SKM-1 (cell line): ENCODE measurements around the gene PTPN14.

ENCODE experiments used
- DNase-seq: peaks from one replicate; lab custom pipeline; 2025; ENCODE audit not compliant: unreplicated experiment; lab: John Stamatoyannopoulos, UW

The PTPN14 gene

DNA sequence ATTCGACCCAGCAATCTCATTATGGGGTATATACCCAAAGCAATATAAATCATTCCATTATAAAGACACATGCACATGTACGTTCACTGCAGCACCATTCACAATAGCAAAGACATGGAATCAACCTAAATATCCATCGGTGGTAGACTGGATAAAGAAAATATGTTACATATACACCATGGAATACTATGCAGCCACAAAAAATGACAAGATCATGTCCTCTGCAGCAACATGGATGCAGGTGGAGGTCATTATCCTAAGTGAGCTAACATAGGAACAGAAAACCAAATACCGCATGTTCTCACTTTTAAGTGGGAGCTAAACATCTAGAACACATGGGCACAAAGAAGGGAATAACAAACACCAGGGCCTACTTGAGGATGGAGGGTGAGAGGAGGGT lies 115.5 kb downstream of the PTPN14 start:
- DNase-seq = no peak

DNA sequence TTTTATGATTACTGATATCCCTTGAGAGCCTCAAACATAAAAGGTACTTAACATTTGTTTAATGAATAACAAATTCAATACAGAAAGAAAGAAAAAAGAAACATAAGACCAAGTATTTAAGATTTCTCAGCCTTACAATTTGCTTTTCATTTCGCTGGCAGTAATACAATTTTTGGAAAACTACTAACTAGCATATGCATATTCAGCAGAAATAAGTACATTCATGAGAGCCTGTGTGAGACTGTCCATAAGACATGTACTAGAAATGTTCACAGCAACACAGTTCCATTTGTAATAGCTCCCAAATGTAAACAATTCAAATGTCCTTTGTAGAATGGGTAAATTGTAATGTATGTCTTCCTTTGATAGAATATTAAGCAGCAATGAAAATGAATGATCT lies 119.2 kb downstream of the PTPN14 start:
- no peak for DNase-seq

DNA sequence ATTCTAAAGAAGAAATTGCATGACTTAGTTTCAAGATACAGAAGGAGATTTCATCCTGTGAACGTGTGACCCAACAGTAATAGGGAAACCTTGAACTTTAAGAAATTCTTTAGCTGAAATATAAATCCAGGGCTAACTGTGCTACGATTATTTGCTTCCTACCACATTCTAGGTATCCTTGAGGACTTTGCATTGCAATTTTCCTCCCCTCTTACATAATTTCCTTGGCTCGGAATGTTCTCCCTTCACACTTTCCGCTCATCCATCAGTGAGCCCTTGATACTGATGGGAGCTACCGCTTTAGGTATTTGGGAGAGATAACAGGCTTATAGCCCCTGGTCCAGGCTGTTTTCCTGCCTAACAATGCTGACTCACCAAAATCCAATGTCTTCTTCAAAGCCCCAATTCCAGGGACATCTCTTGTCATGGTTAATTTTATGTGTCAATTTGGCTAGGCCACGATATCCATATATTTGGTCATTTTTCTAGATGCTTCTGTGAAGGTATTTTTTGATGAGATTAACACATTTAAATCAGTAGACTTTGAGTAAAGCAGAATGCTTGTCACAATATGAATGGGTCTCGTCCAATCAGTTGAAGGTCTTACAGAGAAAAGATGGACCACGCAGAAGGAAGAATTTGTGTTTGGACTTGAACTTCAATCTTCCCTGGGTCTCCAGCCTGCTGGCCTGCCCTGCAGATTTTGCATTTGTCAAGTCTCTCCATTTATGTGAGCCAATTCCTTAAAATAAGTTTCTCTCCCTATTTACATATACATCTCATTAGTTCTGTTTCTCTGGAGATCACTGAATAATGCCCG lies 121.2 kb downstream of the PTPN14 start:
- DNase-seq = no peak

DNA sequence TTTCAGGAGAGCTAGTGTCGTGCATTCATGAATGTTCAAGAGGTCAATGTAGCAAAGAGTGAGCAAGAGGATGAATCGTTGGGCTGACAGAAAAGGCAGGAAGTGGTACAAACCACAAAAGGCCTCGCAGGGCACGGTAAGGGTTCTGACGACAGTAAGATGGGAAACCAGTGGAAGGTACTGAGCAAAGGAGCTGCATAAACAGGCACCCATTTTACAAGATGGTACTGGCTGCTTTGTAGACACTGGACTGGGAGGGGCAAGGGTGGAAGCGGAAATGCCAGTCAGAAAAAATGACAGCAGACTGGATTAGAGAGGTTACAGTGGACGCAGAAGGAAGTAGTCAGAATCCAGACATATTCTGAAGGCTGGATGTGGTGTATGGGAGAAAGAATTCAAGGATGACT lies 123.5 kb downstream of the PTPN14 start:
- DNase-seq = peak; percentile 98

DNA sequence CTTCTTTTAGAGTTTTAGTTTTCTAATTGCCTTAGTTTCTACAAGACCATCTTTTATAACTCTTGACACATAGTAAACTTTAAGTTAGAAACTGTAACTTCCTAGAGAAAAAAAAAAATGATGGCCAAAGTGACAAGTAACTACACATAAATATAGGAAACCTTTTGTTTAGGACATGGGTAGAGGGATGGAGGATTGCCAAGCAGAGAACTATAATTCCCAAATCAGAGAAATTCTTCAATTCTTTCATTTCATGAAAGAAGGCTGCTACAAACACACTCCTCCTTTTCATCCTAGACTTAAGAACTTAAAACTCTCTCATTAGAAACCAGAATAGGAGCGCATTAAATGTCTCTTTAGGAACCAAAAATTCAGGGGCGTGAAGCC lies 125.0 kb downstream of the PTPN14 start:
- no peak for DNase-seq

DNA sequence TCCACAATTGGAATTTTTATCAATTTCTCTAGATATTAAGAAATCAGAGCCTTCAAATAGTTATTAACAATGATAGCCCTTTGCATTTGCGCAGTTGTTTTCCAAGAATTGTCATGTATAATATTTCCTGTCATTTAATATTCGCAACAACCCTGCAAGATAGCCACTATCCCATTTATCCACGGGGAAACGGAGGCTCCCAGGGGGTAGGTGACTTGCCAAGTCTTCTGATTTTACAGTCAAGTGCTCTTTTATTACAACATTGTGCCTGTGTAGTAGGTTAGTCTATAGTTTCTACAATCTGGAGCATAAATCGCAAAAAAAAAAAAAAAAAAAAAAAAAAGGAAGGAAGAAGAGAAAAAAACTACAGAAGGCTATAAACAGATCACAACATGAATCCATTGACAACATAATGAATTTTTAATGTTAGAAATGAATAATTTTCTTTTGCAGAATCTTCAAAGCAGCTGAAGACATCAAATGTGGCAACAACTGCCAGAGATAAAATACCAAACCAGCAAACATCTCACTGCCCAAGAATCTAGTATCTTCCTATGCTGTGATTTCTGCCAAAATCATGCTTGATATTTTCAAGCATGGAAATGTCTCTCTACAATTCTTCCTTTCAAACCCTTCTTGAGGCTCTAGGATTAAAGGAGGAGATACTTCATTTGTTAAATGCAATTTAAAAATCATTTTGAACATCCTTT lies 125.5 kb downstream of the PTPN14 start:
- no peak for DNase-seq

DNA sequence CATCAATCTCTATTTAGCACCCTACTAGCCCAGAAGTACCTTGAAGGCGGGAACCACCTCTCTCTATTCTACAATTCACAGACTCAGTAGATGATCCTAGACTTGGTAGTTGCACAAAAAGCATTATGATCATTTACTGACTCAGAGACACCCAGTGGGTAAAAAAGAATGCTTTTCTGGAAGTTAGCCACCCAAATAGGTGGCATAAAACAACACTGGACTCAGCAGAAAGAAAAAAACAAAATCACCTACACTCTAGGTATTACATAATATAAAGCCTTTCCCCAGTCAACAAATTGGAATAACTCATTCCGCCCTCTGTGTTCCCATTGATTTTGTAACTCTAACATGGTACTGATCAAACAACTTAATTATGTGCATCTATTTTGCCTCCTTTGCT lies 126.3 kb downstream of the PTPN14 start:
- no peak for DNase-seq

DNA sequence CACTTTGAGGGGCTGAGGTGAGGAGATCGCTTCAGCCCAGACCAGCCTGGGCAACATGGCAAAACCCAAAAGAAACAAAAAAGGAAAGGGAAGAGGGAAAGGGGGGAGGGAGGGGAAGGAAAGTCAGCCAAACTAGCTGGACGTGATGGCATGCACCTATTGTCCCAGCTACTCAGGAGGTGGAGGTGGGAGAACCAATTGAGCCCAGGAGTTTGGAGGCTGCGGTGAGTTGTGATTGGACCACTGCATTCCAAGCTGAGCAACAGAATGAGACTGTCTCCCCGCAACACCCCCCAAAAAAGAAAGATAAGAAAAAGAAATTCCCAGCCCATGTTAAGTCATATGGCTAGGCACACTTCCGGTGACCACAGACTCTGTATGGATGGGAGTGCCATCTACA lies 128.4 kb downstream of the PTPN14 start:
- no peak for DNase-seq

DNA sequence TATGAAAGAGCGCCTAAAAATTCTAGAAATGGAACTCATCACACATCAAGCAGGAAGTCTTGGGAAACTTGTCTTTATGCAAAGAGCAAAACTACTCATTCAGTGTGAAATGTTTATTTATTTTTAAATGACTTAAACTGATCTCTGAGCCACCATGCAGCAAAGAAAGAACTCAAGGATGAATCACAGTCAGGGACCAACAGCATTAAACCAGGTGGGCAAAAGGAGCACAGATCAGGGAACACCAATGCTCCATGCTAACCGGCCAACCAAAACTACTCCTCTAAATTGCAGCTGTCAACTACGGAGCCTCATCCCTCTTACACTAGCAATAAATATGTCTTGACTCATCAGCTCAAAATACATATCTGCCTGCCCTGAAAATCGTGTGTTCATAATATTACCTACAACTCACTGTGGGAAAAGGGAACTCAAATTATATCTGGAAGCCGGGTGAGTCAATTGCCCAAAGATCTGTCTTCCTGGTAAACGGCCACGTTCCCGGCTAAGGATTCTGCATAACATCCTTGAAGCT lies 129.2 kb downstream of the PTPN14 start:
- no peak for DNase-seq

DNA sequence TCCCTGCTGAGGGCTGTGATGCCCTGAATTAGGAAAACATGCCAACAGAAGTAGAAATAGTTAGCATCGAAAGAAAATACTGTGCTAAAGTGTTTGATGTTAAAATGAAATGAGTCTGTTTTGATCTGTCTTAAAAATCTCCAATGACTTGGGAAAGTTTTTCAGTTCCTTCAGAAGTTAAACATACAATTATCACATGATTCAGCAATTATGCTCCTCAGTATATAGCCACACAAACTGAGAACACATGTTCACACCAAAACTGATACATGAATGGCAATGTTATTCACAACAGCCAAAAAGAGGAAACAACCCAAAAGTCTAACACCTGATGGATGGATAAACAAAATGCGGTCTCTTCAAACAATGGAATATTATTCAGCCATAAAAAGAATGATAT lies 130.6 kb downstream of the PTPN14 start:
- DNase-seq = no peak

DNA sequence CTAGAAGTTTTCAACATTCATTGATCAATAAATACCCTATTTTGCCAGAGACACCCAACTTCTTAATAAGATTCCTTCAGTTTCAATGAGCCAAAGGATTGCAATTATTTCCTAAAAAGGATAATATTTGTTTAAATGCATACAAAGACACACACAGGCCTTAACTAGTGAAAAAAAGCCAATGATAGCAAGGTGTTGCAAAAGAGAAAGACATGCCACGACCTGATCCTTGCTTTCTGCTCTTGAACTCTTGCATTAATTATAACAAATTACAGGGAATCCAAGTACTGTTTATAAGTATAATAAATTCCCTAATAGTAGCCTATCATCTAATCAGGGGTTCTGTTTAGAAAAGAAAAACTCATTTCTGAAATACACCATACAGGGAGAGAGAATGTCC lies 131.1 kb downstream of the PTPN14 start:
- DNase-seq = no peak

DNA sequence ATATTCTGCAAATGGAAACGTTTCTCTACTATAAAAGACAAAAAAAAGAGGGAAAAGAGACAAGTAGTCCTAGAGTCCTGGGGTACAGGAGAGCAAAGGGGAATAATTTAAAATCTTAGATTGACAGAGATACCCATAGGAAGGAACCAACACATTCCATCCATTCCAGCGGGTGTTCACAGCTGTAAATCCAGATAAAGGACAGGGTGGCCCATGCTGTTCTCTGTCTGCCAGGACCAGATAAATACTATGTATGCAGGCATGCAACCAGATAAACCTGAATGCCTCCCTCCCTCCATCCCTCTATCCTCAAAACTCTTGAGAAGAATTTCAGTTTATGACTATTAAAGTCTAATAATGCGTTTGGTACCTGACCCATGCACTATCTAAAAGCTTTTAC lies 131.8 kb downstream of the PTPN14 start:
- DNase-seq = no peak

DNA sequence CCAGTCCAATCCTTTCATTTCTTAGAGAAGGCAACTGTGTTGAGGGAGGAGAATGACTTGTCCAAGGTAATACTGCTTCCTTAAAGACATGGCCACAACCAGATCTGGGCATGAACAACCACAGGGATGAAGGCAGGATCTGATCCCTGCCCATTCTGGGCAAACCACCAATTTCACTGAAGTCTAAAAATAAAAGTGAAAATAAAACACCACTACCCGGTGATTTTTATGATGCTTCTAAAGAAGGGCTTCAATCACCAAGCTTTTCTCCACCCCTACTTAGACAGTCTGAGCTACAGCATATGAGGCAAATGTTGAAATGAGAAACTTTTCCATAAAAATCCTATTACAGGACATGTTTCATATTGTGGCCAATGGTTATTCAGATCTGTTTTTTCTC lies 133.0 kb downstream of the PTPN14 start:
- no peak for DNase-seq

DNA sequence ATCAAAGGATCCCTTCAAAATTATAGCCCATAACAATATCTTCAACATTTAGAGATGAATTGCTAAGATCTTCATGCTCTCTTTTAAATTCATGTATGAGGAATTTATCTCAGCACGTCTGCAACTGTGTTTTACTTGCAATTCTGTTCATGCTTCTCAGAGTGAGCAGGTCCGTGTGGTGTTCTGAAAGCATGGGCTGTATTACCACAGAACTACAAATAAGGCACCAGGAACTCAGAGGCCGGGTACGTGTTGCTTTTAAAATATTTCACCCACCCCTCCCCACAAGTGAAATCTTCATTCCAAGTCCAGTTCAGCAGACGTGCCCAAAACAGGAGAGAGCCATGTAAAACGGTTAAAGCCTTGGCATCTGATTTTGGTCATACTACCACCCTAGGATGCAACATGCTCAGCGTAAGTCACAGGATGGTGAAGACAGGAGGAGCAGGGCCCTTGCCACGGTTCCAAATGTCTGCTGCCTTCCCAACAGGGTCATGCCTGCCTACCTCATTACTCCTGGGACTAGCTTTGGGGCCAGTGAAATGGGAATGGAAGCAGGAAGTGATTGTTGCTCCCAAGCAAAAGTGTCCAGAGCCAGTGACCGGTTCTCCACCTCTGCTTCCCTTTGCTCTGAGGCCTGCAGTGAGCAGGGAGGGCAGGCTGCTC lies 133.7 kb downstream of the PTPN14 start:
- DNase-seq = no peak

DNA sequence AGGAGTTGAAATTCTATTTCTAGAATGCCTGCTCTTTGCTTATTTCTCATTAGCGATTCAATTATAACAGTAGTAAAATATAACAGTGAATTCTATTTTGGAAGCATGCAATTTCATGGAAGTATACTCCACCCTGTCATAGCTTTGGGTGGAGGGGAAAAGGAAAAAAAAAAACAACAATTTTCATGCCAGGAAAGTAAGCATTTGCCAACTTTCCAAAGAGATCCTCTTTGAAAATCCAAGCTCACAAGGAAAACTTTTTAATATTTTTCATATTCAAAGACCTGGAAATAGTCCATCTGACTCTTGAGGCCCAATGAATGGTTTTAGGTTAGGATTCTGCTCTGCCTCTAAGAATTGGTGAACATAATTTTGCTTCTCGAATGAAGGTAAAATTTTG lies 134.5 kb downstream of the PTPN14 start:
- no peak for DNase-seq

DNA sequence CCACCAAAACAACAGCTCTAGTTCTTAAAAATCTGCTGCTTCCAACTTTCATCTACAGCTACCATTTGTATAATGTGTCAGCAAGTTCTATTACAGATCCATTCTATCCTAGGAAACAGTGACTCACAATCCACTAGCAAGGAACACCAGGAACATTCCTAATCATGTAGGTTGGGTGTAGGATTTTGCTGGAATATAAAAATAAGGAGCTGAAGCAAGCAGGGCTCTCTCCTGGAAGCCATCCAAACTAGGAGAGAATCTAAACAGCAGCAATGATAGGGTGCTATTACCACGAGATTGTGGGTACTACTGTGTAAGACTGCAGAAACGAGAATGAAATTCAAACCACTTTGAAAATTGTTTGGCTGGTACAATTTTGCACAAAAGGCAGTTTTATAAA lies 135.0 kb downstream of the PTPN14 start:
- DNase-seq = no peak

DNA sequence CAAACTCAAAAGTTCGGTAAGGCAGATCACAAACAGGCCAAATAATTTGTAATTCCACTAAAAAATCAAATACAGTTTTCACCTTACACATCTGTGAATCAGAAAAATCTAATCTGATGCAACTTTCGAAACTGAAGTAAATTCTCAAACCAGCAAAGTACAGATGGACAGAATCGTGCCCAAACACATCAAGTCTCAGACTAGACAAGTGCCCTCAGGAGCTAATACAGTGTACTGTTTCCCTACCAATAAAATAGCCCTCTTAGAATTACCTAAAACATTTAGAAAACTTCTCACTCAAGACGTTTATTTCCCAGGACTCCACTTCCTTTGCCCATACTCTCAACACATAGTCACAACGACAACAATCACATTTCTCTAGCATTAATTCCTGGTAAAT lies 136.3 kb downstream of the PTPN14 start:
- no peak for DNase-seq

DNA sequence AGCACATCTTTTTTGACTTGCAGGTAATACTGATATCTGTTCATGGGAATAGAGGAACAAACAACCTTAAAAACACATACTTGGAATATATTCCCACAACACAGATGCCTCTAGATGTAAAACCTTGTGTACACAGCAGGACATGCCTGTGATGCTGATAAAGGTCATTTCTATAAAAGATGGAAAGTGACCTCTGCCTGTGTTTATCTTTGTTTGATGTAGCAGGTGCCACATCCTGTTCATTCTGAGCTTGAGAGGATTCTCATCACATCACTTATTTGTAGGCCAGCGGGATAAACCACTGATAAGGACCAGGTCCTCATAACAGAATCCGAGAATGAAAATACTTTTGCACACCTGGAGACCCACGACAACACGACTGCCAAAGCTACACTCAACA lies 136.7 kb downstream of the PTPN14 start:
- no peak for DNase-seq

DNA sequence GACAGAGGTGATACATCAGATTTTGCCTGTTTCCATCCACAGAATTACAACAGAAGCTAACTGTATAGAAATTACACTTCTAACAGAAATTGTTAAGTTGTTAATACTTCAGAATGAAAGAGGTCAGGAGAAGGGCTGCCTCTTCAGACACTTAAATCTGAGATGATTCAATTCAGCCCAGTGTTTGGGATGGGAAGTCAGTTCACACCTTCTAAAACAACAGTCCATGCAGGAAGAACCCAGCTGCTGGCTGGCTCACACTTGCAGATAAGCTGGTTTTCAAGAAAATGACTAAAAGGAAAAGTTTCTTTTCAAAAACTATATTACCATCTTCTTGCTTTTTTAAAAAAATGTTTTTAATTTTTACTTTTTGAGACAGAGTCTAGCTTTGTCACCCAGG lies 138.1 kb downstream of the PTPN14 start:
- DNase-seq = no peak

DNA sequence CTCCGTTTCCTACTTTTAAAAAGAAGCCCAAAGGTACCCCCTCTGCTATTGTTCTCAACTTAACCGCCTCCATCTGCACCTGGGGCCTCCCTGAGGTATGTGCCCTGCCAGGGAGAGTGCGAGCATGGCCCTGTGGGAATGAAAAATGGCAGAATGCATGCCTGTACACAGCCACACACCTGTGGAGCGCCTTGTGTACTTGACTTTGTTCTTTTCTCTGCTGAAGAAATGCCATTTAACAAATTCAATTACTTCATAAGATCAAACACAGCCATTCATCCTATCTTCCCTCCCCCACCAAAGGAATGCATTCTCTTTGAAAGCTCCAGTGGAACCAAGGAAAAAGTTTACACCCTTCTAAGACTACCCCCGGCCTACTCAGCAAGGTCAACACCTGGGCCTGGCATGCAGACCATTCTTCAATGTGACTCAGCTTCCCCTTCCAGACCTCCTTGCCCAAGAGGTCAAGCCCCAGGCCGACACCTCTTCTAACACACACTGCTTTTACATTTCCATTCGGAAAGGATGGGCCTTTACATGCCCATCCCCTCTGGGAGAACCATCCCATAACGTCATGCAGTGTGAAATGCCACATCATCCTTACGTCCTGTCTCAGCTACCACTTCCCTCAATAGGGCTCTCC lies 146.7 kb downstream of the PTPN14 start:
- DNase-seq = no peak

DNA sequence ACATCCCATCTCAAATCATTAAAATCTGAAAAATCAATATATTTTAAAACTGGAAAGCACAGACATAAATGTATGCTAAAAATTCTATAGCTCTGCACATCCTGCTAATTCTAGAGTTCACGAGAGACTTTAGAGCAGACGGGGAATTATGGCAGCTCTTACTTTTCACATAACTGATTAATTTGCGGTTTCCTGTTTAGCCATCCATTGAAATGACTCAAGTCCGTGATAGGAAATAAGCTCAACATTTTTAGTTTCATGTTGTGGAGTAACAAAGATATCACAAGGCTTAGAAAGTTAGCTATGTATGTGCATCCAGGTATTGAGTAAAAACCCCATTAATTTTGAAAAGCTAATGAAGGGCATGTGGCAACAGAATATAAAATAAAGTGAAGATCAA lies 147.2 kb downstream of the PTPN14 start:
- DNase-seq = no peak
